Neural progenitor cell (in vitro differentiated cells): ENCODE results near the gene PRODH2.

Experiments
- CTCF ChIP-seq: fragments of 200-600 bp; sonication (generic); IDR thresholded peaks from 2 replicates; pipeline ENCODE4 v1.5.1; 2017; ENCODE audit warnings: antibody characterized with exemption, mild to moderate bottlenecking
- EZH2phosphoT487 ChIP-seq: fragments of 200-600 bp; sonication (generic); IDR thresholded peaks from 2 replicates; pipeline ENCODE4 v1.6.1; 2017; ENCODE audit warnings: antibody characterized with exemption

GRCh38 chr19:35755550-35756376 is 56.9 kb downstream of the PRODH2 start:
- TF ChIP-seq CTCF (no peak), EZH2phosphoT487 (peak; percentile 20)
